ENCODE results near the gene FOLR3.
"Not testable (repeated sequence)": the region's sequence is repeated elsewhere in the genome, so short reads cannot be mapped to it uniquely, and the experiment has no call there.

The FOLR3 gene

GRCh38 chr11:72135473-72135872, at the start of gene FOLR3:
Gene FOLR3, plus strand, starts transcription at chr11:72135725. Its CDS starts 228 bp downstream, at chr11:72135953.
- not testable (repeated sequence) for DNase-seq

- DNase-seq: no peak
Measured at GRCh38 chr11:72088076-72088808, 47.3 kb upstream of the FOLR3 start.

GRCh38 chr11:72091292-72091691, 44.2 kb upstream of the FOLR3 start:
- DNase-seq: no peak

- DNase-seq: no peak
Measured at GRCh38 chr11:72098741-72099140, 36.8 kb upstream of the FOLR3 start.

GRCh38 chr11:72100009-72100408, 35.5 kb upstream of the FOLR3 start:
- DNase-seq: no peak

- DNase-seq: no peak
Measured at GRCh38 chr11:72100462-72100861, 35.1 kb upstream of the FOLR3 start.

GRCh38 chr11:72102162-72102561, 33.4 kb upstream of the FOLR3 start:
- DNase-seq: no peak

GRCh38 chr11:72102631-72102945, 32.9 kb upstream of the FOLR3 start:
- no peak for DNase-seq

- DNase-seq: peak; percentile 92
Measured at GRCh38 chr11:72102946-72103753, 32.4 kb upstream of the FOLR3 start, which contains the start of gene LAMTOR1. Gene LAMTOR1, minus strand, starts transcription at chr11:72103297. Its CDS starts 73 bp downstream, at chr11:72103224.

GRCh38 chr11:72103754-72104167, 31.8 kb upstream of the FOLR3 start:
- DNase-seq: no peak

- DNase-seq: no peak
Measured at GRCh38 chr11:72105888-72106287, 29.6 kb upstream of the FOLR3 start, which contains the start of gene TOMT. Gene TOMT, plus strand, starts transcription at chr11:72105924. Its CDS starts 28 bp downstream, at chr11:72105952.

GRCh38 chr11:72111300-72112142, 24.0 kb upstream of the FOLR3 start:
- DNase-seq: no peak

GRCh38 chr11:72112143-72112977, 23.2 kb upstream of the FOLR3 start, which contains the start of gene ANAPC15:
Gene ANAPC15, minus strand, starts transcription at chr11:72112695. Its CDS starts 1,419 bp downstream, at chr11:72111276.
- peak; percentile 98 for DNase-seq

GRCh38 chr11:72112978-72113808, 22.3 kb upstream of the FOLR3 start:
- no peak for DNase-seq

GRCh38 chr11:72114570-72114969, 21.0 kb upstream of the FOLR3 start:
- DNase-seq: no peak

GRCh38 chr11:72116019-72116755, 19.3 kb upstream of the FOLR3 start:
- DNase-seq: no peak

GRCh38 chr11:72119198-72119597, 16.3 kb upstream of the FOLR3 start:
- DNase-seq: no peak

GRCh38 chr11:72120930-72121329, 14.6 kb upstream of the FOLR3 start:
- no peak for DNase-seq

GRCh38 chr11:72122607-72123006, 12.9 kb upstream of the FOLR3 start:
- no peak for DNase-seq

- DNase-seq: no peak
Measured at GRCh38 chr11:72123117-72123653, 12.3 kb upstream of the FOLR3 start.
